ENCODE results near the gene PPP3R1. TPM values are rescaled to one million over a fixed set of nuclear protein-coding genes. Genes with fewer than 3 reads are reported as not detected.

The PPP3R1 gene
- total RNA-seq, 4 donors from 2014 or later: 19.3 to 28.0 (median 25.7) TPM

- intact Hi-C loops (cut with DNase I): no loop called here
- WGBS: 95% methylated on average over 4 of the region's 4 CpGs
- H3K27me3 ChIP-seq: no peaks in the 10 kb centered on the region
- no peaks in the 10 kb centered on the region for H3K9me3 ChIP-seq
- H3K27ac ChIP-seq (replicated peaks in 1 of 4): no peak overlapping the region
- peaks cover 4 to 74% (median 45%) of the 10 kb centered on the region in 4 donors for H3K36me3 ChIP-seq
- no peak for DNase-seq (ENCODE audit: extremely low spot score)
- no peak for TF ChIP-seq POLR2A (IDR thresholded peaks at IDR 0.05; ENCODE audit: low read depth)
- TF ChIP-seq CTCF (IDR thresholded peaks at IDR 0.05): no peak
- no peak for TF ChIP-seq EP300 (IDR thresholded peaks at IDR 0.05)
- TF ChIP-seq POLR2AphosphoS5 (IDR thresholded peaks at IDR 0.05): no peak
- no peak overlapping the region for H3K4me3 ChIP-seq
- peaks cover 0 to 6% (median 0%) of the 10 kb centered on the region in 4 donors for H3K4me1 ChIP-seq
Measured at GRCh38 chr2:68171684-68172083, 80.6 kb downstream of the PPP3R1 start.

- WGBS: 95% methylated on average over 7 of the region's 7 CpGs
- Histone ChIP-seq H3K27me3 (no peaks in the 10 kb centered on the region), H3K4me3 (no peak overlapping the region), H3K36me3 (peaks cover 7 to 79% (median 50%) of the 10 kb centered on the region in 4 donors), H3K9me3 (no peaks in the 10 kb centered on the region), H3K4me1 (peaks cover 0 to 6% (median 0%) of the 10 kb centered on the region in 4 donors), H3K27ac (replicated peaks in 1 of 4) (no peak overlapping the region)
- no peak for TF ChIP-seq EP300 (IDR thresholded peaks at IDR 0.05)
- intact Hi-C loops (cut with DNase I): no loop called here
- DNase-seq (ENCODE audit: extremely low spot score): no peak
Measured at GRCh38 chr2:68171146-68171545, 81.2 kb downstream of the PPP3R1 start.

GRCh38 chr2:68169308-68169707 lies 83.0 kb downstream of the PPP3R1 start:
- no peaks in the 10 kb centered on the region for H3K9me3 ChIP-seq
- no peaks in the 10 kb centered on the region for H3K27me3 ChIP-seq
- TF ChIP-seq CTCF (IDR thresholded peaks at IDR 0.05) (no peak), POLR2A (IDR thresholded peaks at IDR 0.05; ENCODE audit: low read depth) (no peak), POLR2AphosphoS5 (IDR thresholded peaks at IDR 0.05) (no peak), EP300 (IDR thresholded peaks at IDR 0.05) (no peak)
- peaks cover 6 to 77% (median 45%) of the 10 kb centered on the region in 4 donors for H3K36me3 ChIP-seq
- intact Hi-C loops (cut with DNase I): no loop called here
- whole genome bisulfite sequencing: 94% methylated on average over 4 of the region's 4 CpGs
- DNase-seq (ENCODE audit: extremely low spot score): no peak
- no peak overlapping the region for H3K4me3 ChIP-seq
- H3K27ac ChIP-seq (replicated peaks in 1 of 4): no peak overlapping the region
- peaks cover 0 to 6% (median 0%) of the 10 kb centered on the region in 4 donors for H3K4me1 ChIP-seq

- no peak overlapping the region for H3K4me3 ChIP-seq
- intact Hi-C loops (cut with DNase I): no loop called here
- no peaks in the 10 kb centered on the region for H3K27me3 ChIP-seq
- no peak overlapping the region for H3K27ac ChIP-seq (replicated peaks in 1 of 4)
- H3K4me1 ChIP-seq: peaks cover 0 to 6% (median 0%) of the 10 kb centered on the region in 4 donors
- no peaks in the 10 kb centered on the region for H3K9me3 ChIP-seq
- no peak for TF ChIP-seq CTCF (IDR thresholded peaks at IDR 0.05)
- TF ChIP-seq EP300 (IDR thresholded peaks at IDR 0.05): no peak
- TF ChIP-seq POLR2AphosphoS5 (IDR thresholded peaks at IDR 0.05): no peak
- TF ChIP-seq POLR2A (IDR thresholded peaks at IDR 0.05; ENCODE audit: low read depth): no peak
- H3K36me3 ChIP-seq: peaks cover 13 to 87% (median 60%) of the 10 kb centered on the region in 4 donors
- DNase-seq (ENCODE audit: extremely low spot score): no peak
- WGBS: 86% methylated on average over 3 of the region's 3 CpGs
Measured at GRCh38 chr2:68167186-68167585, 85.1 kb downstream of the PPP3R1 start.

GRCh38 chr2:68163641-68164040 lies 88.7 kb downstream of the PPP3R1 start:
- H3K36me3 ChIP-seq: peaks cover 21 to 86% (median 58%) of the 10 kb centered on the region in 4 donors
- intact Hi-C loops (cut with DNase I): no loop called here

More at GRCh38 chr2:68163641-68164040, 88.7 kb downstream of the PPP3R1 start:
- H3K4me1 ChIP-seq: peaks cover 7 to 17% (median 11%) of the 10 kb centered on the region in 4 donors
- H3K4me3 ChIP-seq: no peak overlapping the region
- H3K9me3 ChIP-seq: no peaks in the 10 kb centered on the region
- 92% methylated on average over 1 of the region's 1 CpG for WGBS
- no peaks in the 10 kb centered on the region for H3K27me3 ChIP-seq
- H3K27ac ChIP-seq (replicated peaks in 1 of 4): no peak overlapping the region
- no peak for DNase-seq (ENCODE audit: extremely low spot score)
- TF ChIP-seq POLR2AphosphoS5 (IDR thresholded peaks at IDR 0.05): no peak
- TF ChIP-seq CTCF (IDR thresholded peaks at IDR 0.05): no peak

Measured in esophagus muscularis mucosa (tissue), 4 donors.